Measurements from ENCODE around the gene DZIP1L. TPM values are rescaled to one million over a fixed set of nuclear protein-coding genes. Genes with fewer than 3 reads are reported as not detected.

DZIP1L gene
- total and polyA plus RNA-seq, 2 donors (not counting 3 experiments of a cell fraction or from before 2014, with no cell fraction given), result 3.0 to 17.9 TPM

DNA sequence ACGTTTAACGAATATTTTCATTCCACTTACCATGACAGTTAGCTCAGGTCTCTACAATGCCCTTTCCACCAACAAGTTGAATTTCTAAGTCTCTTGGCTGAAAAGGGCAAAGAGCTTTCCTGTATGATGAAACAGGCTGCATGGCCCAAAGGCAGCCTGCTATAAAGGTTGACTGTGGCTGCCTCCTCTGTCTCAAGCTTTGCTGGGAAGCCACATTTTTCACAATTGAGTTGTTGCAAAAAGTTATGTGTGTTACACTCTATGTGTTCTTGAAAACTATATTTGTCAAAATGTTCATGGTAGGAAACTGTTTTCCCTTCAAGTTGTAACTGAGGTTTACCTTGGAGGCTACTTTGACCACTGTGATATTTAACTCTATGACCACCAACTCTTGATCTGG, 49.5 kb downstream of the DZIP1L start:
- ChIA-PET CTCF (interaction anchor here (1.9 to 5.5 kb wide), 2 partner anchors 50 to 53 kb away, joined by 5 to 69 read pairs; partner anchors contain the start of gene DZIP1L), POLR2A (no interaction called here)
- no peak overlapping the region for H2AFZ ChIP-seq (ENCODE audit: low read depth, low read length)
- H3K4me1 ChIP-seq (ENCODE audit: control insufficient read depth, extremely low read depth, insufficient read depth, low read length), result no peaks in the 10 kb centered on the region
- H3K9me3 ChIP-seq (replicated peaks; ENCODE audit: control insufficient read depth, insufficient read depth, low read length), result no peaks in the 10 kb centered on the region
- dilution Hi-C loops (cut with MboI; ENCODE audit: extremely low pct_ligation_motif_present, low sequenced_read_pairs), result no loop called here
- DNase-seq (ENCODE audit: low read depth, low spot score) (no peak), FAIRE-seq (no peak)
- intact Hi-C loops (cut with micrococcal nuclease), result loop anchor here (5.0 kb wide), 2 partner anchors 106 to 351 kb away; partner anchors contain the start of gene DBR1
- no peak for TF ChIP-seq GATA2 (IDR thresholded peaks at IDR 0.05; ENCODE audit: insufficient read depth, insufficient read length, low read depth, low read length)
- no peak for TF ChIP-seq POLR2A (IDR thresholded peaks at IDR 0.05; ENCODE audit: low read depth, low read length)
- no peak for TF ChIP-seq FOS (IDR thresholded peaks at IDR 0.05; ENCODE audit: borderline replicate concordance, insufficient read depth, low read length)
- no peak for TF ChIP-seq EZH2 (IDR thresholded peaks at IDR 0.05; ENCODE audit: borderline replicate concordance, low read depth, low read length, severe bottlenecking)
- no peak for TF ChIP-seq MYC (IDR thresholded peaks at IDR 0.05; ENCODE audit: low read depth, low read length)
- TF ChIP-seq JUN (IDR thresholded peaks at IDR 0.05; ENCODE audit: borderline replicate concordance, insufficient read depth, insufficient read length, low read depth), result no peak
- TF ChIP-seq POLR2AphosphoS5 (IDR thresholded peaks at IDR 0.05; ENCODE audit: insufficient read depth, low read depth, low read length), result no peak
- TF ChIP-seq, protein P1, sequence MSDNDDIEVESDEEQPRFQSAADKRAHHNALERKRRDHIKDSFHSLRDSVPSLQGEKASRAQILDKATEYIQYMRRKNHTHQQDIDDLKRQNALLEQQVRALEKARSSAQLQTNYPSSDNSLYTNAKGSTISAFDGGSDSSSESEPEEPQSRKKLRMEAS (IDR thresholded peaks at IDR 0.05; ENCODE audit: insufficient read depth, insufficient read length), result no peak
- TF ChIP-seq, protein P2, sequence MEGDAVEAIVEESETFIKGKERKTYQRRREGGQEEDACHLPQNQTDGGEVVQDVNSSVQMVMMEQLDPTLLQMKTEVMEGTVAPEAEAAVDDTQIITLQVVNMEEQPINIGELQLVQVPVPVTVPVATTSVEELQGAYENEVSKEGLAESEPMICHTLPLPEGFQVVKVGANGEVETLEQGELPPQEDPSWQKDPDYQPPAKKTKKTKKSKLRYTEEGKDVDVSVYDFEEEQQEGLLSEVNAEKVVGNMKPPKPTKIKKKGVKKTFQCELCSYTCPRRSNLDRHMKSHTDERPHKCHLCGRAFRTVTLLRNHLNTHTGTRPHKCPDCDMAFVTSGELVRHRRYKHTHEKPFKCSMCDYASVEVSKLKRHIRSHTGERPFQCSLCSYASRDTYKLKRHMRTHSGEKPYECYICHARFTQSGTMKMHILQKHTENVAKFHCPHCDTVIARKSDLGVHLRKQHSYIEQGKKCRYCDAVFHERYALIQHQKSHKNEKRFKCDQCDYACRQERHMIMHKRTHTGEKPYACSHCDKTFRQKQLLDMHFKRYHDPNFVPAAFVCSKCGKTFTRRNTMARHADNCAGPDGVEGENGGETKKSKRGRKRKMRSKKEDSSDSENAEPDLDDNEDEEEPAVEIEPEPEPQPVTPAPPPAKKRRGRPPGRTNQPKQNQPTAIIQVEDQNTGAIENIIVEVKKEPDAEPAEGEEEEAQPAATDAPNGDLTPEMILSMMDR (IDR thresholded peaks at IDR 0.05; ENCODE audit: extremely low read depth in 1 of 2, insufficient read depth in 1 of 2, low read depth in 1 of 2, low read length in 2 of 2), result no peak
- no peaks in the 10 kb centered on the region for H3K27me3 ChIP-seq (ENCODE audit: control insufficient read depth in 2 of 2, insufficient read depth in 2 of 2, low read length in 2 of 2)
- no TSS peak for BruUV-seq (replicated peaks)
- H3K9ac ChIP-seq (replicated peaks; ENCODE audit: extremely low read depth, insufficient read depth, low read length), result no peak overlapping the region
- no peaks in the 10 kb centered on the region for H3K79me2 ChIP-seq (ENCODE audit: control insufficient read depth, insufficient read depth, low read length)
- H4K20me1 ChIP-seq (replicated peaks; ENCODE audit: control insufficient read depth, extremely low read depth, insufficient read depth, low read length), result no peaks in the 10 kb centered on the region
- no peaks in the 10 kb centered on the region for H3K36me3 ChIP-seq (ENCODE audit: control insufficient read depth in 2 of 2, extremely low read depth in 1 of 2, insufficient read depth in 2 of 2, low read length in 2 of 2)
- H3K27ac ChIP-seq (ENCODE audit: insufficient read depth, low read depth, low read length), result no peak overlapping the region
- no peak overlapping the region for H3K4me3 ChIP-seq (replicated peaks in 1 of 3; ENCODE audit: insufficient read depth in 1 of 3, low read depth in 1 of 3, low read length in 3 of 3)
- H3K9me1 ChIP-seq (replicated peaks; ENCODE audit: control insufficient read depth, extremely low read depth, insufficient read depth, low read length), result no peaks in the 10 kb centered on the region
- no peak overlapping the region for H3K4me2 ChIP-seq (ENCODE audit: insufficient read depth, low read length)

Data from endothelial cell of umbilical vein (primary cell).